ENCODE measurements around the gene IL18RAP.
A peak's percentile ranks its signal among the peaks of the same experiment; 100 is the strongest.

Gene IL18RAP

DNA sequence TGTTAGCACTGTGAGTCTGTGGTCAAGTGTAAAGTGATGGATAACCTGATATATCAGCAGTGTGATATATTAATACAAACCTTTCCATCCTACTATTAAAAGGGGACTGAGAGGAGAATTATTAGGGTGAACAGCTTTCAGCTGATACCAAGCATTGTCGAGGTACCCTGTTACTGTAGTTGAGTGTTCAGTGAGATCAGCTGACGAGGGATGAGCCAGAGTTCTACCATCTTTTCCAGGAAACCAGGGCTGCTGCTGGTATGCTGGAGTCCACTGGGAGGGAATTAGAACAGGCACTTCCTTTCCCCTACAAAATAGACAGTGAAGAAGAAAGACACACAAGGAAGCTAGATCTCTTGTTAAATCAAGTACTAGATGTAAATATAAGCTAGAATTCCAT lies 408 bp downstream of the IL18RAP start:
- no peak for DNase-seq

DNA sequence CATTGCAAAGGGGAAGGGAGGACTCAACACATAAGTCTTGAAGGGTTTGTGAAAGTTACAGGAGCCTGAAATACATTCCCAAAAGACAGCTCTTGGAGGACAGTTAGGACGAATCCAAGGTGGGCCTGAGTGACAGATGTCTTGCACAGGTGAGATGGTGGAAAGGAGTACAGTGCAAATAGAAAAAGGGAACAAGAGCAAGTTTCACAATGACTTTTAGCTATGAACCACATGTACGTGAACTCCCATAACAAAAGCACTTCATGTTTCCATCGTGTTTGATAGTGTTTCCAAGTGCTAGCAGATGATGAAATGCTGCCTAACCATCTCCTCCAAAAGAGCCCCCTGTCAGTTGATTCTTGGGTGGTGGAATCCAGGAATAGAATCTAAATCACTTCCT lies 1.8 kb downstream of the IL18RAP start:
- DNase-seq = peak; percentile 57

DNA sequence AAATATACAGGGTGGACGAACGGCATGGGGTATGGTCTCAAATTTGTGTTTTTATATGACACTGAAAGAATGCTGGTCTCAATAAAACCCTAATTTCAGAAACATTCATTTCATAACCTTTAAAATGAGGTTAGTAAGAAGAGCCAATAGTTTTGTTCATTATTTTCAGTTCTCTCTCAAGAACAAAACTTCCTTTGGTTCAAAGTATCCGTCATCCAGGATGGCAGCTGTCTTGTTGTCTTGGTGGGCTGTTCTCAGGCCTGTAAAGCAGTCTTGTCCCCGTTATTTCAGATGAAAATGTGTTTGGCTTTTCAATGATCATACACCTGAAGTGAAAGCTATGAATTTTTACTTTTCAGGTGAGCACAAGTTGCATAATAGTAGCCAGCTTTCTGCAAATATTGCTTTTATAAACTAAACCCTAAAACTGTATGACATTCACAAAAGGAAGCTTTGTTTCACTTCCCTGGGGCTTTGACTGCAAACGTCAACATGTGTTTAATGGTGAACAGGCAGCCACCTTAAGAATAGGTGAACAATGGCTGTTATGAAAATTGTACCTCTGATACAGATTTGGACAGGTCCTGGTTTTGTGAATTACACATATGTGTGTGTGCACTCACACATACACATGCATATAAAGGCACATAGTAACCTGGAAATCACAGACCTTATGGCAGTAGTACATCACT lies 2.6 kb downstream of the IL18RAP start:
- DNase-seq = no peak

DNA sequence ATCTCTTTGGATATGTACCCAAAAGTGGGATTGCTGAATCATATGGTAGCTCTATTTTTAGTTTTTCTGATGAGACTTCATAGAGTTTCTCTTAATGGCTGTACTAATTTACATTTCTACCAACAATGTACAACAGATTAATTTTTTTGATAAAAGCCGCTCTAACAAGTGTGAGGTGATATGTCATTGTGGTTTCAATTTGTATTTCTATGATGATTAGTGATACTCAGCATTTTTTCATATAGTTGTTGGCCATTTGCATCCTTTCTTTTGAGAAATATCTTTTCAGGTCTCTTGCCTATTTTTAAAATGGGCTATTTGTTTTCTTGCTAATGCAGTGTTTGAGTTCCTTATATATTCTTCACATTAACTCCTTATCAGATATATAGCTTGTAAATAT lies 4.3 kb downstream of the IL18RAP start:
- no peak for DNase-seq

DNA sequence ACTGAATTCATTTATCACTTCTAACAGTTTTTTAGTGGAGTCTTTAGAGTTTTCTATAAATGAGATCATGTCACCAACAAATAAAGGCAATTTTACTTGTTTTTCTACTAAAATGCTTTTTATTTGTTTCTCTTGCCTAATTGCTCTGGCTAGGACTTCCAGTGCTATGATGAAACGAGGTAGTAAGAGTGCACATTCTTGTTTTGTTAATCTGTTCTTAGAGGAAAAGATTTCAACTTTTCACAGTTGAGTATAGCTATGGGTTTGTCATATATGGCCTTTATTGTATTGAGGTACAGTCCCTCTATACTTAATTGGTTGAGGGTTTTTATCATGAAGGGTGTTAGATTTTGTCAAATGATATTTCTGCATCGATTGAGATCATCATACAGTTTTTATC lies 5.6 kb downstream of the IL18RAP start:
- no peak for DNase-seq

DNA sequence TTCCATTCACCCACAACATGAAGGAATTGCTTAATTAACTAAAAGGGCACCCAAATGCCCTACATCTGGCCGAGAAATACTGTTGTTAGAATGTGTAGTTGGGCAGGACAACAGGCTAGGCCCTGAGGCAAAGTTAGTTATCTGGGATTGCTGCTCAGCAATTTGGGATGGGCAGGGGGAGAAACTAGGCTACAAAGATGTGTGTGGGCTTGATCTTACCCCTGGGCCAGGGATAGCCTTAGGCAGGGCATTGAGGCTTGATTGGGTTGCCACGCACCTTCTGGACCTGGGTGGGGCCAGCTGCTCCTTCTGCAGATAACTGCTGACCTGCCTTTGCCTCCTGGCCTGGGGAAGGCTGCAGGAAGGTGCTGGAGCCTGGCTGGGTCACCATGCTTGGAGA lies 9.4 kb downstream of the IL18RAP start:
- no peak for DNase-seq

DNA sequence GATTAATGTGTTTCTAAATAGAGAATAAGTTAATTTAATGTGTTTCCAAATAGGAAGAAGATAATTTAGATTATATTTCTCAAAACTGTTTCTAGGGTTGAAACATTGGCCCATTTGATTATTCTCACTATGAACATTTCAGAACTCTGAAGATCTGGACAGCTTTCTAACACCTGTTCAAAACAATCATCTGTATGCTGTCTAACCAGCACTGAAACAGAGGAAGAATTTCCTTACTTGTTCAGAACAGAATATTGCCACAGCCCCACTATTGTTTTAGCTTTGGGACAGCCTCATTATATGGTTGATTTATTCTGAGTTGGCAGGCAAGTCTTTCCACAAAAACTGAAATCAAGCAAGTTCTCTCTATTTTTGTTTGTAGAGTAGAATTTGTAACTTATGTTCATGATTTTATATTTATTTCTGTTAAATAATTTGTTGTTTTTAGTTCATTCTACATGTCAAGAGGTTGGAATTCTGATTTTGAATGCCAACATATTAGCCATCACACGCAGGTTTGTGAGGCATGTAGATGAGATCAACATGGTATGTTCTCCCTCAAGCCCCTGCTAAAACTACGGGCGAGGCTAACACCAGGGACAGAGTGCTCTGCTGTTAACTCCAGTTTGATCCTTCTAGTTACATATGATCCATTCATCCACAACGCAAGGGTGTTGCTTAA lies 11.2 kb downstream of the IL18RAP start:
- no peak for DNase-seq

DNA sequence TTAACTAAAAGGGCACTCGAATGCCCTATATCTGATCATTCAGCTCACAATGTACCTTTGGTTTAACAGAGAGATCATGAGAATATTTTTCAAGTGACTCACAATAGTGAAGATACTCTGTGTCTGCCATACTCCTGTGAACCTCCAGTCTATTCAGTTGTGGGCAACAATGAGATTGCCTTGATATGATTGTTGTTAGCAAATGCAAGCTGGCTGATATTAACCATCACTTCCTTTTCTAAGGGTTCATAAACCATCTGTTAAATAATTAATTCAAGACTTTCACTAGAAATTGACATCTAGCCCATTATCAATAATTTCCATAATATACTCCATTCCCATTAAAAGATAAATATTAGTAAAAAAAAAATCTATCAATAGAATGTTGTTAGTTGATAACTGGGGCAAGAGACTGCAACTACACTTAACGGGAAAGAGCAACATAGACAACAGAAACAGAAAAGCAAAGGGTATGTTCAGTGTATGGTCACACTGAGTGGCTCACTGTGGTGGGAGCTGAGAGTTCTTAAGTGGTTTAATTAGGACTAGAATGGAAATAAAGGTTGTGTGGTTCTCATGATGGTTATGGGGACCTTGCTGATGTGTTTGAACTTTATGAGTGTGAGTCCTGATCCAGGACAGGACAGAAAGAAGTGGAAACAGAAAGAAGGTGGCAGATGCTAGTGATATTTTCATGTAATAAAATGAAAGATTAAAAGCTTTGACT lies 11.9 kb downstream of the IL18RAP start:
- no peak for DNase-seq

DNA sequence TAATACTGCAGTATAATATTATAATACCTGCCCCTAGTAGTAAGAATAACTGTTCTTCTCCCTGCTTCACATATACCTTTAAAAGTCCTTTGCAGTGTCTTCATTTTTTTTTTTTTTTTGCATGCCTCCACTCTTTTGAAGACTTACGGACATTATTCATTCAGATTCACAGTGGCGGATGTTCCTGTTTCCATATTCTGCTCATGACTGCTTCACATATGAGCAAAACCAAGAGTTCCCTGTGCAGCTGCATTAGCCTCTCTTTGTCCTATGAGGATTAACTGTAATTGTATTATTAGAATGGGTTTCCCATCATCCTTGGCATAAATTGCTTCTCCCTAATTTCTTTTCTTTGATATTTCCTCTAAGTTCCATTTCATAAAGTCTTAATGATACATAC lies 12.8 kb downstream of the IL18RAP start:
- DNase-seq = peak; percentile 41

DNA sequence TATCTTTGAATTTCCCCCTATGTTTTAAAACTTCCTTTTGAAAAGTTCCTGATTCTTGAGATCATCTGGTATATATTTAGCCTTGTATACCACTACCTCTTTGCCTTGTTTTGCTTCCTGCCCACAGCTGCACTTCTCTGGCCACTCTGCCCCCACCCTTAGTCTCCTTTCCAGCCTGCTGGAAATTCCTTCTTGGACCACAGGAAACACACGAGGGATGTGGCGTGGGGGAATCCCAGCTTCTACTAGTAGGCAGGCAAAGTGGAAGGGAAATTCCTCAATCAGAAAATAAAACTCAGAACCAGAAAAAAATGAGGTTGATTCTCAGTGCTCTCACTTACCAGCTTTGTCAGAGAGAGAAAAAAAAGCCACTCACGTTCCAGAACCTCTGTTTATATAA lies 13.4 kb downstream of the IL18RAP start:
- peak; percentile 54 for DNase-seq

DNA sequence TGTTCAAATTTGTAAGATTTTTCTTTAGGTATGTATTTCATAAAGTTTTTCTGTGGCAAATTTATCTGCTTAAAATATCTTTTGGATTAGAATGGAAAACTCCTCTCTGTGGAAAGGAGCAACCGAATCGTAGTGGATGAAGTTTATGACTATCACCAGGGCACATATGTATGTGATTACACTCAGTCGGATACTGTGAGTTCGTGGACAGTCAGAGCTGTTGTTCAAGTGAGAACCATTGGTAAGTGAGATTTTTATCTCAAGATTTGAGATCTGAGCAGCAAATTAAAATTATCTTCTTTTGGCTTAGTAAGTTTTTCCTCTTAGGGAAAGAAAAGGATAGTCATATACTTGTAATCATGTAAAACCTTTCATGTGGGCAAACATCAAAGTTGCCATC lies 14.2 kb downstream of the IL18RAP start:
- peak; percentile 45 for DNase-seq

DNA sequence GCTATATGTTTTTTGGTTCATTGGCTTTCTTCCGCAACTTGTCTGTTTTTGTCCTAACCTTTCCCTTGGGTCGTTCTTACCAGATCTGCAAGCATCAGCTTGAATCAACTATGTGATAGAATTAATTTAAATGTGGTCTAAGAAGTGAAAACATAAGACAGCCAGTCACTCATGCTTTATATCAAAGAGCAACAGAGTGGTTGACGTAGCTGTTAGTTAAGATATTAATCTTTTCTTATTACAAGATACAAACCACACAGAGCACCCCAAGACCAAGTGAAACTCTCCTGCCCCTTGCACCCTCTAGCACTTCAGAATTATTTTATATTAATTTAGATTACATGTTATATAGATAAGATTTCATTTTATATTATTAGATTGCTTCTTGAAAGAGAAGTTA lies 15.2 kb downstream of the IL18RAP start:
- peak; percentile 40 for DNase-seq

DNA sequence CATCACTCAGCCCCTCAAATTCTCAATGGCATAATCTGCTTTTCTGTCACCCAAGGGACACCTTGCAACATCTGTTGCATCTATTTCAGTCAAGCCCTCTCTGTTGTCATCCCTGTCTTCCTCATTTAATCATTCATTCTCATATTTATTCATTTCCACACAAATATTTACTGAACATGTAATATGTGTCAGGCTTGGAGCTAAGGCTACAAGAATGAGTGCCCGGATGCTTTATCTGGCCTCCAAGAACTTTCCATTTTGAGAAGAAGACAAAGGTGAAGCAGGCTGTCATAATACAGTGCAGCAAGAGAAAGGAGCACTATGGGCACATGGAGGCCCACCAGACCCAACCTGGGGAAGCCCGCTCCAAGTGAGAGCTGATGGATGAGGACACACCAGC lies 15.6 kb downstream of the IL18RAP start:
- DNase-seq = peak; percentile 64

DNA sequence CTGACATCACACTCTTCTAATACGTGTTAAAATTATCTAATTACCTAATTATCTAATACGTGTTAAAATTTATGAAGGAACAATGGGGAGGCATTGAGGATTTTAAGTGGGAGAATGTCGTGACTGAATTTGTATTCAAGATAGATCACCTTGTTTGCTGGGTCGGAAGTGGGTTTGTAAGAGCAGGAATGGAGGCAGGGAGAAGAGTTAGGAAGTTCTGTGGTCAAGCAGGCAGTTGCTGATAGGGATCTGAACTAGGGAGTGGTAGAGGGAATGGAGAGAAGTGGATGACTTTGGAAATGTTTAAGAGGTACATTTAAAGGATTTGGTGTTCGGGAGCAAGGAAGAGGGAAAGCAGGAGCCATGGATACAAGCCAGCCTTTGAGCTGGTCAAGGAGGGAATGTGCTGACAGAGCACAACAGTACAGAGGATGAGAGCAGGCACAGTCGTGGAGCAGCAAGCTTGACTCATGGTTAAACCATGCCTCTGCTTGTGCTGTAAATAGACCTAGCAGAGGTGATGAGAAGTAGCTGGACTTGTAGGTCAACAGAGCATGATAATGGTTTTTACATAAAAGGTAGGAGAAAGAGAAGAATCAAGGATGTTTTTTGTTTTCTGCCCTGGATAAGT lies 16.2 kb downstream of the IL18RAP start:
- DNase-seq = no peak

DNA sequence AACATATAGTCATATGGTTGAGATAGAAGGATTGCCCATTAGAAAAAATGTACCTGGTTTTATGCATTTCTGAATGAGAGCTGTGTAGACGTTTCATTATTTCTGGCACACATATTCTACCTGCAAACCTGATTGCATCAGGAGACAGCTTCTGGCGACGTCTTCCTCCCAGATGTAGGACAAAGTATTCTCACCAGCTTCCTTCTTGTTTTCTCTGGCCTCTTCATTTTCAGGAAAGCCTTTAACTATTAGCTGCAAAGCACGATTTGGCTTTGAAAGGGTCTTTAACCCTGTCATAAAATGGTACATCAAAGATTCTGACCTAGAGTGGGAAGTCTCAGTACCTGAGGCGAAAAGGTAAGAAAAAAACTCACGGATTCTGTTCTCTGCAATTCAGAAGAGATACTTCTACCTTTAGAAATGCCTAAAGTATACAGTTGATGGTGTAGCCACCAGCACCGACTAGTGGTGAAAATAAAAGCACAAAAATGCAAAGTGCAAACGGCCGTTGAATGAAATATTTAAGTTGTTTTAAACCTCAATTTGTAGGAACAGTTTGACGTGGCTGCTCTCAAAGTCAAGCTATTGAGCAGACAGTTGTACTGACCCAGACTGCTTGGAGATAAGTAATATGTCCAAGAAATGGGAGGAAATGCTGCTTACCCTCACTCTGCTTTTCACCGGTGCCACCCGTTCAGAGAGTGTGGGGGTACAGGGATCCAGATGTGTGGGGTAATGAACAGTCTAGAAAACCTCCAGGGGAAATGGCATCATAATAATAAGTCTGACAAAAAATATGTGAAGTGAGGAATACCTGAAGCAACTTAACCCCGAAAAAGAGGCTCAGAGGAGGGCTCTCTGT lies 20.2 kb downstream of the IL18RAP start:
- peak; percentile 72 for DNase-seq

DNA sequence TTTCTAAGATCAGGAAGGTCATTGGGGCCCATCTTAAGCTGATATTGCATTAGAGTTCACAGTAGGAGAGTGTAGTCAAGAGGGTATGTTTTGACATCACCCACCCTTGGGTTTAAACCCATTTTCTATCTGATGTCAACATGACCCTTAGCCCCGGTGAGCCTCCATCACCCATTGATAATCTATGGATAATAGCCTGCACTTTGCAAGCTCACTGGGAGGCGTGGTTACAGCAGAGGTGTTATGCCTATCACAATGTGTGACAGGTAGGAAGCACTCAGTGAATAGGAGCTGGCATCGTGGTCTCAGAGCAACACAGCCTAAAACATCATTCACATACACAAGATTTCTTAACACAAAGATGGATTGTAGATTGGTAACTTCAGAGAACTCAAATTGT lies 21.3 kb downstream of the IL18RAP start:
- no peak for DNase-seq

DNA sequence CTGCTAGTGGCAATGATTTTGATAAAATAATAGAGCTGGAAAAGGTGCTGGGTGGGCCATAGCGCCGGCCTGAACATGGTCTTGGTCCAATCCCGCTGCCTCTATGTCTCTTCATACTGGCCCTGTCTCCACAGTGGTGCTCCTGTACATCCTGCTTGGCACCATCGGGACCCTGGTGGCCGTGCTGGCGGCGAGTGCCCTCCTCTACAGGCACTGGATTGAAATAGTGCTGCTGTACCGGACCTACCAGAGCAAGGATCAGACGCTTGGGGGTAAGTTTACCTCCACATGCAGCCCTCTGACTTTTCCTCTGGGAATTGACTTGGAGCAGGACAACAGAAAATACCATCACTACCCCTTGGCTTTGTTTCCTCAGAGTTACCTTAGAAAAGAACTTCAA lies 24.0 kb downstream of the IL18RAP start:
- no peak for DNase-seq

DNA sequence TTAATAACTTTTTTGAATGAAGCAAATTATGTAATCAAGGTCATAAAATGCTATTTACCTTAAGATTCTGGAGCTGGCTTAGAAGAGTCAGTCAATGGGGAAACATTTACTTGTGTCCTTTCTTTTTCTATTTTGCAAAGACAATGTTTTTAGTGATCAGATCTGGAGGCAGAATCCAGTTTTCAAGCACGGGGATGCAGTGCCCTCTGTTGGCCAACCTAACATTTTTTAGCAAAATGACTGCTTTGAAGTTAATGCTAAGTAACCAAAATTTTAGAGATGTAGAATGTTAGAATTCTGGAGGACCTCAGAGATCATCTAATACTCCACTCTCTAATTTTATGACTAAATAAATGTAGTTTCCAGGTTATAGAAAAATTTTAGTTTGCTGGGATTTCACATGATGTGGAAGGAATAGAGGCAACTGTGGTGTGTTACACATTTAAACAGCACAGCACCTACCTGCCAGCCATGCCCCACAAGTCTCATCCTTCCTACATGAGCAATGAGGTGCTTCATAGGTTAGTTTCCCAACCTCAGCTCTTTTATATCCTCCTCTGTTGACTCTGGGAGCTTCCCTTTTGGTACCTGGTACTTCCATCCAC lies 26.5 kb downstream of the IL18RAP start:
- DNase-seq = peak; percentile 78

DNA sequence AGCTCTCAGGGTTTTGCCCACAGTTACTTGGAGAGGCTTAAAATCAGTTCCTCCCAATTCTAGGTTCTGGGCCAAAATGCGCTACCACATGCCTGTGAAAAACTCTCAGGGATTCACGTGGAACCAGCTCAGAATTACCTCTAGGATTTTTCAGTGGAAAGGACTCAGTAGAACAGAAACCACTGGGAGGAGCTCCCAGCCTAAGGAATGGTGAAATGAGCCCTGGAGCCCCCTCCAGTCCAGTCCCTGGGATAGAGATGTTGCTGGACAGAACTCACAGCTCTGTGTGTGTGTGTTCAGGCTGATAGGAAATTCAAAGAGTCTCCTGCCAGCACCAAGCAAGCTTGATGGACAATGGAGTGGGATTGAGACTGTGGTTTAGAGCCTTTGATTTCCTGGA lies 29.0 kb downstream of the IL18RAP start:
- no peak for DNase-seq

DNA sequence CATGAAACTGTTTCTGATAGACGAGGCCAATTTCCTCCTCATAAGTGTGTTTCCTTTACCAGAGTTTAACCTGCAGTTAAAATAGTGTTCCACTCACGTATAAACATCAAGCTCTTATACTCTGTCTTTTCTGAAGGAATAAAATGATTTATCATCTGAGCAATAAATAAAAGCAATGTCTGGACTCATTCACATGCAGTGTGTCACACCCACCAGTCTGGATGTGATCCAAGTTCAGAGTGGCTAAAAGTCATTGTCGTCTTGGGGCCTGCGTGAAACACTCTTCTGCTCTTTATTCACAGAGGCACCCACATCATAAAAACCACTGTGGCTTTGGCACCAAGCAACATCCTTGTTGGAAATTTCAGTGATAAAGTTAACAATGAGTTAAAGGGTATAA lies 30.5 kb downstream of the IL18RAP start:
- DNase-seq = no peak

DNA sequence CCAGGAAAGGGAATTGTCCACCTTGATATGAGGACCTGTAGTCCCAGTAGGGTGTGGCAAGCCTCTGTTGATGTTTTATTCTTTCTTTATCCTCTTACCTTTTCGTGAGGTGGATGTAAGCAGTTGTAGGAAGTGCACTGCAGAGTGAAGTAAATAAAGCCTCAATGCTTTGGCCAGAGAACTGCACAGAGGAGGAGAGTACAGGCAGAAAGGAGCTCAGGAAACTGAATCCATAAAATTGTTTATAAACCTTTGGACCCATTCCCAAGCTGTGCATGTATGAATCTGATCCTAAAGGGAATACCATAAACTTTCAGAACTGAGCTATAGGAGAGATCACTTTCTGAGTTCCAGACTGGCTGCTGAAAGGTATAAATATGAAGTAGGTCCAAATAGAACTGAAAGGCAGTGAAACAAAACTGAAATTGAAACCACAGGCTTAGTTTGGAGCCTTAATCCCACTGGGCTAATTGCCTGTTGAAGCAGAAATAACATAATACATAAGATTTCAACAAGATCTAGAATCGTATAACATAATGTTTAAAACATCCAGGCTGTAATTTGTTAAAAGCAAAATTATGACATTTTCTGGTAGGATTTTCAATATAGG lies 32.2 kb downstream of the IL18RAP start:
- DNase-seq = no peak

DNA sequence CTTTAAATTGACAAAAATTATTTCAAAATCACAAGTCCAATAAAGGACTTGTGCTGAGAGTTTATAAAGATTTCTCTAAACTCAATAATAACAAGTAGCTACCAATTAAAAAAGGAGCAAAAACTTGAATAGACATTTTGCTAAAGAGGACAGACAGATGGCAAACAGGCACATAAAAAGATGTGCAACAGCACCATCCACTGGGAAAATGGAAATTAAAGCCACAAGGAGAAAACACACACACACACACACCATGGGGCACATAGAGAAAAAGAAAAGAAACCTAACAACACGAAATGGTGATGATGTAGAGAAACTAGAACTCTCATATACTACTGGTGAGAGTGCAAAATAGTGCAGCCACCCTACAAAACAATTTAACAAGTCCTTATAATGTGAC lies 37.5 kb downstream of the IL18RAP start:
- no peak for DNase-seq

Measured in activated CD4-positive, alpha-beta T cell treated with anti-CD3 and anti-CD28 coated beads, Interleukin-2, Interleukin-6, amounts not matched to agents 100 ng/mL and 50 ng/mL, durations not matched to agents 16 hours and 8 hours (primary cell).